ENCODE data around the gene CAPN10.

Gene CAPN10

GRCh38 chr2:240632306-240632721 is 45.8 kb downstream of the CAPN10 start:
- H3K4me1 ChIP-seq = no peaks in the 10 kb centered on the region
- no peak overlapping the region for H3K4me3 ChIP-seq (ENCODE audit: low read depth, low read length)
- no peaks in the 10 kb centered on the region for H3K9me3 ChIP-seq (ENCODE audit: control insufficient read depth, low read length)
- H3K79me2 ChIP-seq = no peaks in the 10 kb centered on the region
- H2AFZ ChIP-seq = no peak overlapping the region
- no peak overlapping the region for H3K27ac ChIP-seq
- no peak overlapping the region for H3K4me2 ChIP-seq (ENCODE audit: low read length)
- no peaks in the 10 kb centered on the region for H3K36me3 ChIP-seq (ENCODE audit: control insufficient read depth, insufficient read depth, low read length)
- no peaks in the 10 kb centered on the region for H3K27me3 ChIP-seq (ENCODE audit: control insufficient read depth, insufficient read depth, low read length)
- H3K9ac ChIP-seq = no peak overlapping the region
- TF ChIP-seq CTCF (IDR thresholded peaks at IDR 0.05) = no peak

- Histone ChIP-seq H2AFZ (no peak overlapping the region), H3K36me3 (ENCODE audit: control insufficient read depth, insufficient read depth, low read length) (no peaks in the 10 kb centered on the region), H3K9me3 (ENCODE audit: control insufficient read depth, low read length) (no peaks in the 10 kb centered on the region), H3K9ac (no peak overlapping the region), H3K27ac (no peak overlapping the region), H3K4me1 (no peaks in the 10 kb centered on the region), H3K79me2 (no peaks in the 10 kb centered on the region), H3K4me2 (ENCODE audit: low read length) (no peak overlapping the region), H3K4me3 (ENCODE audit: low read depth, low read length) (no peak overlapping the region), H3K27me3 (ENCODE audit: control insufficient read depth, insufficient read depth, low read length) (no peaks in the 10 kb centered on the region)
- no peak for TF ChIP-seq CTCF (IDR thresholded peaks at IDR 0.05)
Measured at GRCh38 chr2:240635121-240635997, 48.8 kb downstream of the CAPN10 start.

GRCh38 chr2:240635998-240636547 is 49.5 kb downstream of the CAPN10 start:
- Histone ChIP-seq H3K36me3 (ENCODE audit: control insufficient read depth, insufficient read depth, low read length) (no peaks in the 10 kb centered on the region), H2AFZ (no peak overlapping the region), H3K4me1 (no peaks in the 10 kb centered on the region), H3K27ac (no peak overlapping the region), H3K9ac (no peak overlapping the region), H3K27me3 (ENCODE audit: control insufficient read depth, insufficient read depth, low read length) (no peaks in the 10 kb centered on the region), H3K4me3 (ENCODE audit: low read depth, low read length) (no peak overlapping the region), H3K4me2 (ENCODE audit: low read length) (no peak overlapping the region), H3K79me2 (no peaks in the 10 kb centered on the region), H3K9me3 (ENCODE audit: control insufficient read depth, low read length) (no peaks in the 10 kb centered on the region)
- no peak for TF ChIP-seq CTCF (IDR thresholded peaks at IDR 0.05)

GRCh38 chr2:240636563-240637115 is 50.1 kb downstream of the CAPN10 start:
- Histone ChIP-seq H3K4me1 (no peaks in the 10 kb centered on the region), H3K27ac (no peak overlapping the region), H3K4me3 (ENCODE audit: low read depth, low read length) (no peak overlapping the region), H3K36me3 (ENCODE audit: control insufficient read depth, insufficient read depth, low read length) (no peaks in the 10 kb centered on the region), H3K79me2 (no peaks in the 10 kb centered on the region), H3K4me2 (ENCODE audit: low read length) (no peak overlapping the region), H3K9ac (no peak overlapping the region), H2AFZ (no peak overlapping the region), H3K9me3 (ENCODE audit: control insufficient read depth, low read length) (no peaks in the 10 kb centered on the region), H3K27me3 (ENCODE audit: control insufficient read depth, insufficient read depth, low read length) (no peaks in the 10 kb centered on the region)
- TF ChIP-seq CTCF (IDR thresholded peaks at IDR 0.05) = no peak
